Ascending aorta (tissue), 2 donors: ENCODE results near the gene GRB10. TPM values are rescaled to one million over a fixed set of nuclear protein-coding genes. Genes with fewer than 3 reads are reported as not detected.
A peak's percentile ranks its signal among the peaks of the same experiment; 100 is the strongest.

ENCODE experiments used
- DNase-seq, 2 donors: peaks; one replicate each; pipeline ENCODE4 v3.0.0-alpha.2; 2019; ENCODE audit warnings: low spot score in 2 of 2
- H3K27ac ChIP-seq, 2 donors: fragments of 200-600 bp; sonication (generic); one replicate each; pipeline ENCODE4 v1.5.1; 2016 to 2017; ENCODE audit warnings: mild to moderate bottlenecking in 1 of 2
- H3K27me3 ChIP-seq: fragments of 200-600 bp; sonication (generic); one replicate; pipeline ENCODE4 v1.5.1; 2017
- H3K36me3 ChIP-seq, 2 donors: fragments of 200-600 bp; sonication (generic); one replicate each; pipeline ENCODE4 v1.5.1; 2016
- H3K4me1 ChIP-seq, 2 donors: fragments of 200-600 bp; sonication (generic); one replicate each; pipeline ENCODE4 v1.5.1; 2016 to 2017; ENCODE audit warnings: mild to moderate bottlenecking in 1 of 2
- H3K4me3 ChIP-seq, 2 donors: fragments of 200-600 bp; sonication (generic); one replicate each; pipeline ENCODE4 v1.5.1; 2016 to 2017; ENCODE audit warnings: mild to moderate bottlenecking in 1 of 2
- H3K9me3 ChIP-seq, 2 donors: fragments of 200-600 bp; sonication (generic); one replicate each; pipeline ENCODE4 v1.5.1; 2016
- CTCF ChIP-seq, 3 experiments: fragments of 200-600 bp in 2 of 3; fragments of 450-650 bp in 1 of 3; sonication (generic) in 2 of 3; IDR thresholded peaks; one replicate each; pipeline ENCODE4 v1.5.1; 2016 to 2019; ENCODE audit warnings: antibody characterized with exemption in 3 of 3, mild to moderate bottlenecking in 1 of 3, moderate library complexity in 1 of 3
- intact Hi-C: fragments of 100-400 bp; cut with DNase I; formaldehyde crosslinking; loops from one replicate; pipeline ENCODE4 v1.15.1; 2023
- total RNA-seq: library from RNA; depleted of rRNA; stranded (reverse); fragments of >200 nt; gene quantifications from one replicate; pipeline ENCODE4 v1.1.0, GENCODE V29; 2016

GRB10 gene
- total RNA-seq, 1 donor from 2014 or later = 53.4 TPM

GRCh38 chr7:50599385-50599784, 183.3 kb downstream of the GRB10 start:
- Histone ChIP-seq H3K4me3 (no peak overlapping the region), H3K27ac (no peak overlapping the region), H3K27me3 (no peaks in the 10 kb centered on the region), H3K9me3 (no peaks in the 10 kb centered on the region), H3K4me1 (no peaks in the 10 kb centered on the region), H3K36me3 (peaks cover 14 to 57% of the 10 kb centered on the region in 2 donors)
- DNase-seq = no peak
- no peak for TF ChIP-seq CTCF (IDR thresholded peaks at IDR 0.05)
- intact Hi-C loops = loop anchor here (5.0 to 10.0 kb wide), 4 partner anchors 78 to 535 kb away; no protein-coding TSS in a partner anchor

GRCh38 chr7:50598460-50599343, 184.0 kb downstream of the GRB10 start:
- H3K36me3 ChIP-seq = peaks cover 7 to 55% of the 10 kb centered on the region in 2 donors
- no peaks in the 10 kb centered on the region for H3K9me3 ChIP-seq
- intact Hi-C loops = loop anchor here (5.0 to 10.0 kb wide), 4 partner anchors 79 to 536 kb away; no protein-coding TSS in a partner anchor
- no peak for DNase-seq
- no peak for TF ChIP-seq CTCF (IDR thresholded peaks at IDR 0.05)
- H3K27me3 ChIP-seq = no peaks in the 10 kb centered on the region
- no peak overlapping the region for H3K27ac ChIP-seq
- H3K4me3 ChIP-seq = no peak overlapping the region
- no peaks in the 10 kb centered on the region for H3K4me1 ChIP-seq

DNA sequence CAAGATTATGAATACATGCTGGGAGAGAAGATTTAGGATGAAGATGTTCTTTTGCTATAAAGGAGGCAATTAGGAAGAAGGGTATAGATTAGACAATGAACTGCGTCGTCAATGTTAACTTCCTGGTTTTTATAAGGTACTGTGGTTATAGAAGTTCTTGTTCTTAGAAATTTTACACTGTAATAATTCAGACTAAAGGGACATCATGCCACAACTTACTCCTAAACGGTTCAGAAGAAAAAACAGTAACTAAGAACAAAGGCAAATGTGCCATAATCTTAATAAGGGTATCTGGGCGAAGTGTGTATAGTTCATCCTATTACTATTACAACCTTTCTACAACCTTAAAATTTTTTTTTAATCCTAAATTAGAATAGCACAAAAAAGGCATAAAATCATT, 186.2 kb downstream of the GRB10 start:
- TF ChIP-seq CTCF (IDR thresholded peaks at IDR 0.05) = no peak
- Histone ChIP-seq H3K27me3 (no peaks in the 10 kb centered on the region), H3K27ac (no peak overlapping the region), H3K36me3 (peaks cover 16 to 64% of the 10 kb centered on the region in 2 donors), H3K4me3 (no peak overlapping the region), H3K9me3 (no peaks in the 10 kb centered on the region), H3K4me1 (no peaks in the 10 kb centered on the region)
- no peak for DNase-seq
- intact Hi-C loops = loop anchor here (5.0 to 10.0 kb wide), 4 partner anchors 81 to 538 kb away; no protein-coding TSS in a partner anchor

GRCh38 chr7:50595491-50596102, 187.1 kb downstream of the GRB10 start:
- TF ChIP-seq CTCF (IDR thresholded peaks at IDR 0.05) = peak; percentile 22 to 65 (median 49)
- no peaks in the 10 kb centered on the region for H3K27me3 ChIP-seq
- intact Hi-C loops = loop anchor here (5.0 to 10.0 kb wide), 4 partner anchors 82 to 539 kb away; no protein-coding TSS in a partner anchor
- no peaks in the 10 kb centered on the region for H3K9me3 ChIP-seq
- no peaks in the 10 kb centered on the region for H3K4me1 ChIP-seq
- no peak overlapping the region for H3K4me3 ChIP-seq
- H3K36me3 ChIP-seq = peaks cover 19 to 62% of the 10 kb centered on the region in 2 donors
- no peak for DNase-seq
- no peak overlapping the region for H3K27ac ChIP-seq

- H3K9me3 ChIP-seq = no peaks in the 10 kb centered on the region
- TF ChIP-seq CTCF (IDR thresholded peaks at IDR 0.05) = no peak
- peaks cover 19 to 60% of the 10 kb centered on the region in 2 donors for H3K36me3 ChIP-seq
These were observed 187.8 kb downstream of the GRB10 start for GRCh38 chr7:50594734-50595485.

More at GRCh38 chr7:50594734-50595485, 187.8 kb downstream of the GRB10 start:
- Histone ChIP-seq H3K4me1 (no peaks in the 10 kb centered on the region), H3K4me3 (no peak overlapping the region), H3K27ac (no peak overlapping the region), H3K27me3 (no peaks in the 10 kb centered on the region)
- intact Hi-C loops = loop anchor here (5.0 to 10.0 kb wide), 4 partner anchors 82 to 540 kb away; no protein-coding TSS in a partner anchor
- DNase-seq = no peak
